GM23338 (cell line): Measurements from ENCODE around the gene NCOR2. TPM values are rescaled to one million over a fixed set of nuclear protein-coding genes. Genes with fewer than 3 reads are reported as not detected.

ENCODE experiments used
- ATAC-seq: fragments of 200-7000 bp; cut with Tn5 transposase; 3 replicates; pipeline ENCODE4 v1.9.1; 2020
- DNase-seq: peaks from one replicate; pipeline ENCODE4 v3.0.0-alpha.2; 2015; ENCODE audit warnings: low spot score
- H2AFZ ChIP-seq: fragments of 200-600 bp; sonication (generic); 2 replicates; pipeline ENCODE4 v1.8.0; 2016; ENCODE audit warnings: antibody characterized with exemption, mild to moderate bottlenecking, moderate library complexity
- H3F3A ChIP-seq: fragments of 200-600 bp; sonication (generic); replicated peaks from 2 replicates; pipeline ENCODE4 v1.8.0; 2017; ENCODE audit warnings: antibody characterized with exemption, mixed run types, low read depth
- H3K27ac ChIP-seq: fragments of 200-600 bp; sonication (generic); 2 replicates; pipeline ENCODE4 v1.6.1; 2016; ENCODE audit warnings: low read depth
- H3K27me3 ChIP-seq: fragments of 200-600 bp; sonication (generic); 2 replicates; pipeline ENCODE4 v1.8.0; 2016; ENCODE audit warnings: mild to moderate bottlenecking, mixed run types, moderate library complexity; ENCODE audit not compliant: insufficient read depth
- H3K36me3 ChIP-seq: fragments of 200-600 bp; sonication (generic); 2 replicates; pipeline ENCODE4 v1.8.0; 2016; ENCODE audit warnings: mild to moderate bottlenecking; ENCODE audit not compliant: insufficient read depth
- H3K4me1 ChIP-seq: fragments of 200-600 bp; sonication (generic); 2 replicates; pipeline ENCODE4 v1.8.0; 2016; ENCODE audit warnings: mild to moderate bottlenecking, moderate library complexity; ENCODE audit not compliant: insufficient read depth
- H3K4me2 ChIP-seq: fragments of 200-600 bp; sonication (generic); 2 replicates; pipeline ENCODE4 v1.7.1; 2017; ENCODE audit warnings: mixed run types
- H3K4me3 ChIP-seq: fragments of 200-600 bp; sonication (generic); 2 replicates; pipeline ENCODE4 v1.6.1; 2016; ENCODE audit warnings: mixed run types
- H3K79me2 ChIP-seq: fragments of 200-600 bp; sonication (generic); replicated peaks from 2 replicates; pipeline ENCODE4 v1.8.0; 2017; ENCODE audit warnings: mild to moderate bottlenecking; ENCODE audit not compliant: insufficient read depth
- H3K9me2 ChIP-seq: fragments of 200-600 bp; sonication (generic); 2 replicates; pipeline ENCODE4 v1.8.0; 2017; ENCODE audit not compliant: insufficient read depth
- H4K20me1 ChIP-seq: fragments of 200-600 bp; sonication (generic); replicated peaks from 2 replicates; pipeline ENCODE4 v1.8.0; 2017; ENCODE audit warnings: mild to moderate bottlenecking; ENCODE audit not compliant: insufficient read depth
- H3K27ac Mint-ChIP-seq: 2 replicates; pipeline ENCODE4 v1.8.0; 2020; ENCODE audit warnings: inconsistent platforms, mild to moderate bottlenecking, moderate library complexity, mixed read lengths
- H3K27me3 Mint-ChIP-seq: 3 replicates; pipeline ENCODE4 v1.8.0; 2022; ENCODE audit warnings: low read depth, mild to moderate bottlenecking, moderate library complexity, mixed read lengths, inconsistent platforms; ENCODE audit not compliant: insufficient read depth, poor library complexity
- H3K36me3 Mint-ChIP-seq: 3 replicates; pipeline ENCODE4 v1.8.0; 2021; ENCODE audit warnings: low read depth, mild to moderate bottlenecking, inconsistent platforms, moderate library complexity, mixed read lengths
- H3K4me1 Mint-ChIP-seq: 3 replicates; pipeline ENCODE4 v1.8.0; 2020; ENCODE audit warnings: mild to moderate bottlenecking, inconsistent platforms, mixed read lengths
- H3K4me3 Mint-ChIP-seq: 3 replicates; pipeline ENCODE4 v1.8.0; 2021; ENCODE audit warnings: moderate library complexity, mild to moderate bottlenecking, inconsistent platforms, mixed read lengths
- H3K9me3 Mint-ChIP-seq: 3 replicates; pipeline ENCODE4 v1.8.0; 2020; ENCODE audit warnings: moderate library complexity, mild to moderate bottlenecking, inconsistent platforms, mixed read lengths
- CREB1 ChIP-seq: fragments of 250-450 bp; sonication (Bioruptor Pico); IDR thresholded peaks from 2 replicates; pipeline ENCODE4 v1.5.0; 2020; ENCODE audit warnings: low read depth, mild to moderate bottlenecking, moderate library complexity
- EZH2 ChIP-seq: fragments of 200-600 bp; sonication (generic); IDR thresholded peaks from one replicate; pipeline ENCODE4 v1.8.0; 2017; ENCODE audit warnings: antibody characterized with exemption, mild to moderate bottlenecking, low read depth; ENCODE audit not compliant: unreplicated experiment
- EZH2phosphoT487 ChIP-seq: fragments of 200-600 bp; sonication (generic); IDR thresholded peaks from one replicate; pipeline ENCODE4 v1.8.1; 2018; ENCODE audit warnings: antibody characterized with exemption; ENCODE audit not compliant: unreplicated experiment
- JUNB ChIP-seq: IDR thresholded peaks from one replicate; pipeline ENCODE4 v1.6.1; 2016; ENCODE audit warnings: antibody characterized with exemption; ENCODE audit not compliant: unreplicated experiment
- NANOG ChIP-seq: IDR thresholded peaks from 2 replicates; pipeline ENCODE4 v1.6.1; 2016; ENCODE audit warnings: antibody characterized with exemption, borderline replicate concordance
- POLR2AphosphoS5 ChIP-seq: IDR thresholded peaks from 2 replicates; pipeline ENCODE4 v1.6.1; 2016; ENCODE audit warnings: antibody characterized with exemption, low read depth
- STAT1 ChIP-seq: IDR thresholded peaks from one replicate; pipeline ENCODE4 v1.6.1; 2016; ENCODE audit warnings: antibody characterized with exemption; ENCODE audit not compliant: unreplicated experiment
- ZNF114 ChIP-seq: fragments of 250-450 bp; sonication (Bioruptor Pico); IDR thresholded peaks from 2 replicates; pipeline ENCODE4 v1.5.0; 2020; ENCODE audit warnings: mild to moderate bottlenecking, moderate library complexity
- ZNF331 ChIP-seq: fragments of 250-450 bp; sonication (Bioruptor Pico); IDR thresholded peaks from 2 replicates; pipeline ENCODE4 v1.5.0; 2020; ENCODE audit warnings: low read depth, mild to moderate bottlenecking, moderate library complexity
- polyA plus RNA-seq: library from polyadenylated mRNA; unstranded; fragments of >200 nt; fragmentation: Nextera tagmentation; extraction: Ambion mirVana; gene quantifications from 2 replicates; pipeline ENCODE4 v1.2.1, GENCODE V29; 2016
- total RNA-seq: library from RNA; depleted of rRNA; stranded (reverse); fragments of >200 nt; shearing (Covaris generic); gene quantifications from 2 replicates; pipeline ENCODE4 v1.2.3, GENCODE V29; 2014
- TF ChIP-seq, protein P1 (sequence below): IDR thresholded peaks from one replicate; pipeline ENCODE4 v1.6.1; 2018; ENCODE audit warnings: antibody characterized with exemption; ENCODE audit not compliant: unreplicated experiment
- TF ChIP-seq, protein P2 (sequence below): IDR thresholded peaks from 2 replicates; pipeline ENCODE4 v1.6.1; 2016; ENCODE audit warnings: antibody characterized with exemption
- TF ChIP-seq, protein P3 (sequence below): fragments of 250-450 bp; sonication (Bioruptor Pico); IDR thresholded peaks from 2 replicates; pipeline ENCODE4 v1.5.0; 2020; ENCODE audit warnings: mild to moderate bottlenecking, moderate library complexity
- TF ChIP-seq, protein P4 (sequence below), 2 experiments: fragments of 200-600 bp in 1 of 2; sonication (generic) in 1 of 2; conservative IDR thresholded peaks; 2 replicates each; pipeline versions ENCODE4 v1.5.1 to v1.6.1; 2016 to 2017; ENCODE audit warnings: antibody characterized with exemption in 2 of 2, low read depth in 2 of 2, mild to moderate bottlenecking in 2 of 2, moderate library complexity in 1 of 2

NCOR2 gene
- total and polyA plus RNA-seq, 2 experiments from 2014 or later = 69.6 to 190 TPM

DNA sequence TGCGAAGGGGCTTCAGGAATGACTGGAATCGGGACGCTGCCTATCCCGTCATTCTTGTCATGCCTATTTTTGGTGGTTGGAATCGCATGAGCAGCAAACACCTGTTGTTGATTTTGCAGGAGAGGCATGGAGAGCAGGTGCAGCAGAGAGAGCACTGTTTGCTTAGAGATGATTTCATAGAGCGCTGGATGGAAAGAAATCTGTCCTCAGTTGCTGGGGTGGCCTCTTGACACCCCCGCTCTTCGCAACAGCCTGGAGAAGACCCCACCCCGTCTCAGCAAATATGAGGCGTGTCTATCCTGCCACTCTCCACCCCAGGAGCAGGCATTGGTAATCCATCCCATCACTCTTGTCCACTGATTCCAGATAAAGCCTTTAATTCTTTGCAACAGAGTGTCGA lies 19.3 kb upstream of the NCOR2 start:
- Mint-ChIP-seq H3K27me3 (peaks cover 9% of the 10 kb centered on the region), H3K4me3 (no peak overlapping the region), H3K27ac (no peak overlapping the region), H3K4me1 (peaks cover 4% of the 10 kb centered on the region; the same call in 1 of the 3 replicates), H3K36me3 (no peaks in the 10 kb centered on the region), H3K9me3 (peaks cover 6% of the 10 kb centered on the region; the same call in 1 of the 3 replicates)
- Histone ChIP-seq H3K79me2 (no peaks in the 10 kb centered on the region), H3K27ac (no peak overlapping the region), H4K20me1 (no peaks in the 10 kb centered on the region), H3K36me3 (no peaks in the 10 kb centered on the region), H2AFZ (no peak overlapping the region), H3K4me1 (no peaks in the 10 kb centered on the region), H3K9me2 (no peaks in the 10 kb centered on the region), H3F3A (no peaks in the 10 kb centered on the region), H3K4me2 (no peak overlapping the region), H3K27me3 (no peaks in the 10 kb centered on the region), H3K4me3 (no peak overlapping the region)
- ATAC-seq (no peak), DNase-seq (no peak)
- TF ChIP-seq NANOG (no peak), CREB1 (no peak), ZNF331 (no peak), ZNF114 (CRISPR knock-in tag) (no peak), STAT1 (no peak), JUNB (no peak), EZH2phosphoT487 (no peak), POLR2AphosphoS5 (no peak), EZH2 (no peak)
- TF ChIP-seq, protein P1, sequence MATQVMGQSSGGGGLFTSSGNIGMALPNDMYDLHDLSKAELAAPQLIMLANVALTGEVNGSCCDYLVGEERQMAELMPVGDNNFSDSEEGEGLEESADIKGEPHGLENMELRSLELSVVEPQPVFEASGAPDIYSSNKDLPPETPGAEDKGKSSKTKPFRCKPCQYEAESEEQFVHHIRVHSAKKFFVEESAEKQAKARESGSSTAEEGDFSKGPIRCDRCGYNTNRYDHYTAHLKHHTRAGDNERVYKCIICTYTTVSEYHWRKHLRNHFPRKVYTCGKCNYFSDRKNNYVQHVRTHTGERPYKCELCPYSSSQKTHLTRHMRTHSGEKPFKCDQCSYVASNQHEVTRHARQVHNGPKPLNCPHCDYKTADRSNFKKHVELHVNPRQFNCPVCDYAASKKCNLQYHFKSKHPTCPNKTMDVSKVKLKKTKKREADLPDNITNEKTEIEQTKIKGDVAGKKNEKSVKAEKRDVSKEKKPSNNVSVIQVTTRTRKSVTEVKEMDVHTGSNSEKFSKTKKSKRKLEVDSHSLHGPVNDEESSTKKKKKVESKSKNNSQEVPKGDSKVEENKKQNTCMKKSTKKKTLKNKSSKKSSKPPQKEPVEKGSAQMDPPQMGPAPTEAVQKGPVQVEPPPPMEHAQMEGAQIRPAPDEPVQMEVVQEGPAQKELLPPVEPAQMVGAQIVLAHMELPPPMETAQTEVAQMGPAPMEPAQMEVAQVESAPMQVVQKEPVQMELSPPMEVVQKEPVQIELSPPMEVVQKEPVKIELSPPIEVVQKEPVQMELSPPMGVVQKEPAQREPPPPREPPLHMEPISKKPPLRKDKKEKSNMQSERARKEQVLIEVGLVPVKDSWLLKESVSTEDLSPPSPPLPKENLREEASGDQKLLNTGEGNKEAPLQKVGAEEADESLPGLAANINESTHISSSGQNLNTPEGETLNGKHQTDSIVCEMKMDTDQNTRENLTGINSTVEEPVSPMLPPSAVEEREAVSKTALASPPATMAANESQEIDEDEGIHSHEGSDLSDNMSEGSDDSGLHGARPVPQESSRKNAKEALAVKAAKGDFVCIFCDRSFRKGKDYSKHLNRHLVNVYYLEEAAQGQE = no peak
- TF ChIP-seq, protein P2, sequence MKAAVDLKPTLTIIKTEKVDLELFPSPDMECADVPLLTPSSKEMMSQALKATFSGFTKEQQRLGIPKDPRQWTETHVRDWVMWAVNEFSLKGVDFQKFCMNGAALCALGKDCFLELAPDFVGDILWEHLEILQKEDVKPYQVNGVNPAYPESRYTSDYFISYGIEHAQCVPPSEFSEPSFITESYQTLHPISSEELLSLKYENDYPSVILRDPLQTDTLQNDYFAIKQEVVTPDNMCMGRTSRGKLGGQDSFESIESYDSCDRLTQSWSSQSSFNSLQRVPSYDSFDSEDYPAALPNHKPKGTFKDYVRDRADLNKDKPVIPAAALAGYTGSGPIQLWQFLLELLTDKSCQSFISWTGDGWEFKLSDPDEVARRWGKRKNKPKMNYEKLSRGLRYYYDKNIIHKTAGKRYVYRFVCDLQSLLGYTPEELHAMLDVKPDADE = no peak
- TF ChIP-seq, protein P3, sequence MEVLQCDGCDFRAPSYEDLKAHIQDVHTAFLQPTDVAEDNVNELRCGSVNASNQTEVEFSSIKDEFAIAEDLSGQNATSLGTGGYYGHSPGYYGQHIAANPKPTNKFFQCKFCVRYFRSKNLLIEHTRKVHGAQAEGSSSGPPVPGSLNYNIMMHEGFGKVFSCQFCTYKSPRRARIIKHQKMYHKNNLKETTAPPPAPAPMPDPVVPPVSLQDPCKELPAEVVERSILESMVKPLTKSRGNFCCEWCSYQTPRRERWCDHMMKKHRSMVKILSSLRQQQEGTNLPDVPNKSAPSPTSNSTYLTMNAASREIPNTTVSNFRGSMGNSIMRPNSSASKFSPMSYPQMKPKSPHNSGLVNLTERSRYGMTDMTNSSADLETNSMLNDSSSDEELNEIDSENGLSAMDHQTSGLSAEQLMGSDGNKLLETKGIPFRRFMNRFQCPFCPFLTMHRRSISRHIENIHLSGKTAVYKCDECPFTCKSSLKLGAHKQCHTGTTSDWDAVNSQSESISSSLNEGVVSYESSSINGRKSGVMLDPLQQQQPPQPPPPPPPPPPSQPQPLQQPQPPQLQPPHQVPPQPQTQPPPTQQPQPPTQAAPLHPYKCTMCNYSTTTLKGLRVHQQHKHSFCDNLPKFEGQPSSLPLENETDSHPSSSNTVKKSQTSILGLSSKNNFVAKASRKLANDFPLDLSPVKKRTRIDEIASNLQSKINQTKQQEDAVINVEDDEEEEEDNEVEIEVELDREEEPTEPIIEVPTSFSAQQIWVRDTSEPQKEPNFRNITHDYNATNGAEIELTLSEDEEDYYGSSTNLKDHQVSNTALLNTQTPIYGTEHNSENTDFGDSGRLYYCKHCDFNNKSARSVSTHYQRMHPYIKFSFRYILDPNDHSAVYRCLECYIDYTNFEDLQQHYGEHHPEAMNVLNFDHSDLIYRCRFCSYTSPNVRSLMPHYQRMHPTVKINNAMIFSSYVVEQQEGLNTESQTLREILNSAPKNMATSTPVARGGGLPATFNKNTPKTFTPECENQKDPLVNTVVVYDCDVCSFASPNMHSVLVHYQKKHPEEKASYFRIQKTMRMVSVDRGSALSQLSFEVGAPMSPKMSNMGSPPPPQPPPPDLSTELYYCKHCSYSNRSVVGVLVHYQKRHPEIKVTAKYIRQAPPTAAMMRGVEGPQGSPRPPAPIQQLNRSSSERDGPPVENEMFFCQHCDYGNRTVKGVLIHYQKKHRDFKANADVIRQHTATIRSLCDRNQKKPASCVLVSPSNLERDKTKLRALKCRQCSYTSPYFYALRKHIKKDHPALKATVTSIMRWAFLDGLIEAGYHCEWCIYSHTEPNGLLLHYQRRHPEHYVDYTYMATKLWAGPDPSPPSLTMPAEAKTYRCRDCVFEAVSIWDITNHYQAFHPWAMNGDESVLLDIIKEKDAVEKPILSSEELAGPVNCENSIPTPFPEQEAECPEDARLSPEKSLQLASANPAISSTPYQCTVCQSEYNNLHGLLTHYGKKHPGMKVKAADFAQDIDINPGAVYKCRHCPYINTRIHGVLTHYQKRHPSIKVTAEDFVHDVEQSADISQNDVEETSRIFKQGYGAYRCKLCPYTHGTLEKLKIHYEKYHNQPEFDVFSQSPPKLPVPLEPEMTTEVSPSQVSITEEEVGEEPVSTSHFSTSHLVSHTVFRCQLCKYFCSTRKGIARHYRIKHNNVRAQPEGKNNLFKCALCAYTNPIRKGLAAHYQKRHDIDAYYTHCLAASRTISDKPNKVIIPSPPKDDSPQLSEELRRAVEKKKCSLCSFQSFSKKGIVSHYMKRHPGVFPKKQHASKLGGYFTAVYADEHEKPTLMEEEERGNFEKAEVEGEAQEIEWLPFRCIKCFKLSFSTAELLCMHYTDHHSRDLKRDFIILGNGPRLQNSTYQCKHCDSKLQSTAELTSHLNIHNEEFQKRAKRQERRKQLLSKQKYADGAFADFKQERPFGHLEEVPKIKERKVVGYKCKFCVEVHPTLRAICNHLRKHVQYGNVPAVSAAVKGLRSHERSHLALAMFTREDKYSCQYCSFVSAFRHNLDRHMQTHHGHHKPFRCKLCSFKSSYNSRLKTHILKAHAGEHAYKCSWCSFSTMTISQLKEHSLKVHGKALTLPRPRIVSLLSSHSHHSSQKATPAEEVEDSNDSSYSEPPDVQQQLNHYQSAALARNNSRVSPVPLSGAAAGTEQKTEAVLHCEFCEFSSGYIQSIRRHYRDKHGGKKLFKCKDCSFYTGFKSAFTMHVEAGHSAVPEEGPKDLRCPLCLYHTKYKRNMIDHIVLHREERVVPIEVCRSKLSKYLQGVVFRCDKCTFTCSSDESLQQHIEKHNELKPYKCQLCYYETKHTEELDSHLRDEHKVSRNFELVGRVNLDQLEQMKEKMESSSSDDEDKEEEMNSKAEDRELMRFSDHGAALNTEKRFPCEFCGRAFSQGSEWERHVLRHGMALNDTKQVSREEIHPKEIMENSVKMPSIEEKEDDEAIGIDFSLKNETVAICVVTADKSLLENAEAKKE (CRISPR knock-in tag) = no peak
- TF ChIP-seq, protein P4, sequence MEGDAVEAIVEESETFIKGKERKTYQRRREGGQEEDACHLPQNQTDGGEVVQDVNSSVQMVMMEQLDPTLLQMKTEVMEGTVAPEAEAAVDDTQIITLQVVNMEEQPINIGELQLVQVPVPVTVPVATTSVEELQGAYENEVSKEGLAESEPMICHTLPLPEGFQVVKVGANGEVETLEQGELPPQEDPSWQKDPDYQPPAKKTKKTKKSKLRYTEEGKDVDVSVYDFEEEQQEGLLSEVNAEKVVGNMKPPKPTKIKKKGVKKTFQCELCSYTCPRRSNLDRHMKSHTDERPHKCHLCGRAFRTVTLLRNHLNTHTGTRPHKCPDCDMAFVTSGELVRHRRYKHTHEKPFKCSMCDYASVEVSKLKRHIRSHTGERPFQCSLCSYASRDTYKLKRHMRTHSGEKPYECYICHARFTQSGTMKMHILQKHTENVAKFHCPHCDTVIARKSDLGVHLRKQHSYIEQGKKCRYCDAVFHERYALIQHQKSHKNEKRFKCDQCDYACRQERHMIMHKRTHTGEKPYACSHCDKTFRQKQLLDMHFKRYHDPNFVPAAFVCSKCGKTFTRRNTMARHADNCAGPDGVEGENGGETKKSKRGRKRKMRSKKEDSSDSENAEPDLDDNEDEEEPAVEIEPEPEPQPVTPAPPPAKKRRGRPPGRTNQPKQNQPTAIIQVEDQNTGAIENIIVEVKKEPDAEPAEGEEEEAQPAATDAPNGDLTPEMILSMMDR (conservative IDR thresholded peaks at IDR 0.05; ENCODE audit: low read depth in 2 of 2) = no peak
